Epithelial cell of esophagus (primary cell): ENCODE data around the gene CAV1.
A peak's percentile ranks its signal among the peaks of the same experiment; 100 is the strongest.
"Not testable (repeated sequence)": the region's sequence is repeated elsewhere in the genome, so short reads cannot be mapped to it uniquely, and the experiment has no call there.

Experiments used
- DNase-seq: peaks from one replicate; pipeline ENCODE4 v3.0.0; 2010; ENCODE audit warnings: low read depth
- H3K4me3 ChIP-seq: 2 replicates; pipeline ENCODE4 v1.5.1; 2011; ENCODE audit warnings: mild to moderate bottlenecking, low read length, control low read depth
- CTCF ChIP-seq: IDR thresholded peaks from 2 replicates; pipeline ENCODE4 v1.5.1; 2011; ENCODE audit warnings: low read depth, mild to moderate bottlenecking, low read length, control low read depth, inconsistent platforms; ENCODE audit not compliant: insufficient read depth; ENCODE audit errors: missing control alignments

The CAV1 gene

DNA sequence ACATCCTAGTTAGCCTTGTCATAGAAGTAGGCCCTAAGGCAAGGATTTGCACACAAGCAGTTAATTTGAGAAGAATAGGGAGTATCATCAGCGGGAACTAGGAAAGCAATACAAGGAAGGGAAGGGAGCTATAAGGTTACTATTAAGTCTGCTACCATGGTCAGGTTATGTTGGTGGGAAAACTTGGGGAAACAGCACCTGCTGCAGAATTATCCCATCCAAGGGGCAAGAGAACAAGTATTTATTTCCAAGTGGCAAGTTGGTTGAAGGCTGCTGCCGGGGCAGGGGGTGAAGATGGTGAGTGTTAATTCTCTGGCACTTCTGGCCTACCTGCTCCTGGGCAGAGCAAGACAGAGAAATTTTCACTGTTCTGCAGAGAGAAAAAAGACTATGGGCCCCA, 55.0 kb downstream of the CAV1 start:
- no peak overlapping the region for H3K4me3 ChIP-seq
- no peak for DNase-seq
- no peak for TF ChIP-seq CTCF

DNA sequence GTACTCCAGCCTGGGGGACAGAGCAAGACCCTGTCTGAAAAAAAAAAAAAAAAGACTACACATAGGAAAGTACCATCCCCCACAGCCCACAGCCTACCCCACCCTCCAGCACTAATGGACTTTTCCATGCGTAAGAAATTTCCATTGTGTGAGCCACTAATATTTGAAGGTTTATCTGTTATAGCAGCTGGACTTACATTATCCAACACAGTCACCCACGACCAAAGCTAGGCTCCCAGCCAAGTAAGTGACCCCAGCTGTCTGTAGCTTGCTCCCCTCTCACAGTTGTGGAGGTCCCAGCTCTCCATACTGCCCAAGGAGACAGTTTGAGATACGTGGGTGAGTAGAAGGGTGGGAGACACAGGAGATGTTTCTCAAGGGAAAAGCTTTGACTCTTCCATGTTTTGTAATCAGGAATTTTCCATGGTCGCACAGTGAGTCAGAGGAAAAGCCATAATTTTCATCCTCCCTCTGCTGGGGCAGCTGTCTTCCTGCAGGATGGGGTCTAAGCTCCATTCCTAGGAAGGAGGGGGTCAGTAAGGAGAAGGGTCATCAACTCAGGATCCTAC, 57.4 kb downstream of the CAV1 start:
- H3K4me3 ChIP-seq, result no peak overlapping the region
- no peak for DNase-seq
- peak; percentile 3 for TF ChIP-seq CTCF

DNA sequence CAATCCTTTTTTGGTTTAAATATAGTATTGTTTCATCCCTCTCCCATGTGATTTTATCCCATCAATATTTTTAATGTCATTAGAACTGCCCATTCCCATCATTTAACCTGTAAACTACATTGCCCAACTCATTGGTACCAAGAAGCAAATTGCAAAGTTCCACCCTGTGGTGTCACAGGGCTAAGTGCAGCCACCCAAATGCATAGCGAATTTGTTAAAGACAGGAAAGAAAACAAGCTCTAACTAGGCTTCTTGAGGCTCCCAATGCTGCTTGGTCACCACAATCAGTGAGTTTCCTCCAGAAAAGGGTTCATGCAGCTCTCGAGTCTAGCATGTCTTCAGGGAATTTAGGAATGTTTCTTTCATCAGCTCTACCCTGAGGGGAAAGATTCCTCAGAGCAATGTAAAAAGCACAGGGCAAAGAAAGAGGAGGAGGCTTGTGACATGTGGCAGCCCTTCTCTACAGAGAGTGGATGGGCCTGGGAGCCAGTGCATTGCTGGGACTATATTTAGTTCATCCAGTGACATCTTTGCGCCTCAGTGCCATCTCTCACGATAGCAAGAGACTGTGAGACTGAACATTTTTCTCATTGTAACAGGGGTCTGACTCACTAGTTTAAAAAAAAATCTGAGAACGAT, 58.1 kb downstream of the CAV1 start:
- no peak for TF ChIP-seq CTCF
- no peak overlapping the region for H3K4me3 ChIP-seq
- DNase-seq, result no peak

- H3K4me3 ChIP-seq, result no peak overlapping the region
- TF ChIP-seq CTCF, result no peak
- no peak for DNase-seq
These were observed 58.8 kb downstream of the CAV1 start for GRCh38 chr7:116583653-116584052.

DNA sequence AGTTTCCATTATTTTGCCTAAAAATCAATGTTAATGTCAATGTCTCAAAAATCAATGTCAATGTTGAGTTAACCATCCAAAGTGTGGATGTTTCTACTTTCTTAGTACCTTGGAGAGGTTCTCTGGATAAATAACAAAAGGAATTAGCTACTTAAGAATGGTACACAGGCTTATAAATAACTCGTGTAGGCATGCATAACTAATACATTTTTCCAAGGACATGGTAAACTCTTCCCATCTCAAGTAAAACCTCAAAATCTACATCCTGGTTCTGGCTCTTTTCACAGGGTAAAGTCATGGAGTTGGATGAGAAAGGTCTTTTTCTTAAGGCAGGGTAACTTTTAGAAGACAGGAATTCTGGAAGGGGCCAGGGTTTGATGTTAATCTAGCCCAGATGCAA, 59.9 kb downstream of the CAV1 start:
- no peak overlapping the region for H3K4me3 ChIP-seq
- DNase-seq, result no peak
- TF ChIP-seq CTCF, result no peak

GRCh38 chr7:116585392-116585791, 60.6 kb downstream of the CAV1 start:
- no peak overlapping the region for H3K4me3 ChIP-seq
- TF ChIP-seq CTCF, result no peak
- DNase-seq, result no peak

- no peak for DNase-seq
- TF ChIP-seq CTCF, result no peak
These were observed 61.1 kb downstream of the CAV1 start for GRCh38 chr7:116585967-116586366.

GRCh38 chr7:116587200-116587599, 62.4 kb downstream of the CAV1 start:
- not testable (repeated sequence) for DNase-seq, H3K4me3 ChIP-seq

More at GRCh38 chr7:116585967-116586366, 61.1 kb downstream of the CAV1 start:
- H3K4me3 ChIP-seq, result no peak overlapping the region
